Stimulated activated naive CD4-positive, alpha-beta T cell (primary cell): ENCODE data around the gene PTPN5.
"Not testable (repeated sequence)": the region's sequence is repeated elsewhere in the genome, so short reads cannot be mapped to it uniquely, and the experiment has no call there.

ENCODE experiments used
- DNase-seq, 6 experiments: peaks; one replicate each; lab custom pipeline; 2025; lab: John Stamatoyannopoulos, UW

The PTPN5 gene

DNA sequence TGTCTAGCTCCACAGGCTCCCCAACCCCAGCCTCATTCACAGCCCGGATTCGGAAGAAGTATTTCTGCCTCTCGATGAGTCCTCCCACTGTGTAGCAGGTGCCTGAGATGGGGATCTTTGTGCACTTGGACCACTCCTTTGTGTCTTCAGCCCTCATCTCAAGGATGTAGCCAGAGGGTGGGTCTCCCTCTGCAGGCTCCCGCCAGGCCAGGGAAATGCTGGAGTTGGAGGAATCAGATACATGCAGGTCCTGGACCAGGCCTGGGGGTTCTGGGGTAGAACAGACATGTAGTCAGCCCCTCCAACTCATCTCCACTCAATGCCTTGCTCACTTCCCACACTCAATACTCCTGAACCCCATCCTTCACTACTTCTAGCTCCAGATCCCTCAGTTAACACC lies 82.2 kb downstream of the PTPN5 start:
- DNase-seq = no peak

DNA sequence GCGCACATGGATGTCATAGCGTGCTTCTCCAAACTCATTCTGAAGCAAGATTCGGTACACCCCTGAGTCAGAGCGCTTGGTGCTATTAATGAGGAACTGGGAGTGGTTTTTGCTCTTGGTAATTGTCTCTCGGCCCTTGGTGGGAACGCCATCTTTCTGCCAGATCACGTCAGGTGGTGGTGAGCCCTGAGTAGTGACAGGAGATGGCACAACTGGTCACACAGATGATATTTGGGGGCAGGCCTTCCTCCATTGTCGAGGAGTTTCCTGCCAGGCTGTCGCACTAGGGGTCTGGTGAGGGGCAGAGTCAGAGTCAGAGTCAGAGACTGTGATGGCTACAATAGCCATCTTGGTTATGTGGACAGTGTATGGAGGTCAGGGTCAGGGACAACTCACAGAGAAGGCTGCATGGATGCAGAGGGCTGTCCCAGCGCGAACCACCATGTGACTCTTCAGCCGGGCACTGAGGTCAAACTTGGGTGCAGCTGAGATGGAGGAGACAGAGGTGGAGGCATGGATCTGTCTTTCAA lies 83.7 kb downstream of the PTPN5 start:
- no peak for DNase-seq

DNA sequence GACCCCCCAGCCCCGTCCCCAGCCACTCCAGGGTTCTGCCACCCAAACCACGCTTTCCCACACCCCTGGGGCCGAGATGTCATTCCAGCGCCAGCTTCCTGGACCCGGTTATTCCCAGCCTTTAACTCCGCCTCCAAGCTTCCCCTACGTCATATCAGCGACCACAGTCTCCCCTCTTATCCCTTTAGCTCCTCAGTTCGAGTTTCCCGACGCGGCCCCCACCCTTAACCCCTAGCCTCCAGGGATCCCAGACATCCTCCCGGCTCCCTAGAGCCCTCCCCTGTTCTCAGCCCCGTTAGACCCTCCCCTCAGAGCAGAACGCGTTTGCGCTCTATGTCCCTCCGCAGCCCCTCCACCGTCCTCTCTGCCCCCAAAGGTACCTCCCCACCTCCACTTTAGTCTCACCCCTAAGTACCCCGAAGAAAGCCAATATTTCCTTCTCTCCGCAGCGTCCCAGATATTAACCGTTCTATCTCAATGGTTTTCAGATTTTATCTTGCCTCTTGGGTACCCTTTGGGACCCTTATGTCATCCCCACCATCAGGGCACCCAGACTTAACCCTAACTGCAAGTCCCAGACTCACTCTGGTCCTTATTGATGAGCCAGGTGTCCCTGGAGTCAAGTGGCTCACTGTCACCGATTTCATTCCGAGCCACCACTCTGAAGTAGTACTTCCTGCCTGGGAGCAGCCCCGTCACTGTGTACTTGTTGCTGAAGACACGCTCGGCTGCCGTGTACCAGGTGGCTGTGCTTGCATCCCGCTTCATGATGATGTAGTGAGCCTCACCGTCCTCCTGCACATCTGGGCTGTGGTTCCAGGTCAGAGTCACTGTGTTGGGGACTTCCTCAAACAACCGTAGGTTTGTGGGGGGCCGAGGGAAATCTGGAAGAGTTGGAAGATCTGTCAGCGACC lies 85.0 kb downstream of the PTPN5 start:
- peak; percentile 18 to 66 (median 52) for DNase-seq

DNA sequence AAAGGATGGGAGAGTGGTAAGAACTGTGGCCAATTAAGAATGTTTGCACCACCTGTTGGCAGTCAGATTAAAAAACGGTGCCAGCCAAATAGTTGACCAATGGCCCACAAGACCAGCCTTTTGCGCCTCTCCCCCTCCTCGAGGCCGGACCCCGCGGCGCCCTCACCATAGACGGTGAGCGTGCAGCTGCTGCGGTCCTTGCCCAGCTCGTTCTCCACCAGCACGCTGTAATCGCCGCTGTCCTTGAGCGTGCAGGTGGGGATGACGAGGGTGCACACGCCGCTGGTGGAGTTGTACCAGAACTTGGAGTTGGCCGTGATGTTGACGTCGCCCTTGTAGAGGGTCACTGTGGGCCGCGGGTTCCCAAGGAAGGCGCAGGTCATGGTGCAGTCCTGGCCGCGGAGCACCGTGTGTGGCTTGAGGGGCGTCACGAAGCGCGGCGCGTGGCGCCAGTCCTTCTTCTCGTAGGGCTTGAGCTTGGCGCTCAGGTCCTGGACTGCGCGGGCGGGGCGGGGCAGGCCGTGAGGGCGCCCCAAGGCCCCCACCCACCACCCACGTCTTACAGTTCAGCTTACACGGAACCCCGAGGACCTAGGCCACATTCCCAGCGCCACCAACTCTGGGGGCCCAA lies 85.8 kb downstream of the PTPN5 start:
- peak in 4 of 6 experiments; percentile 19 to 39 (median 34) for DNase-seq

DNA sequence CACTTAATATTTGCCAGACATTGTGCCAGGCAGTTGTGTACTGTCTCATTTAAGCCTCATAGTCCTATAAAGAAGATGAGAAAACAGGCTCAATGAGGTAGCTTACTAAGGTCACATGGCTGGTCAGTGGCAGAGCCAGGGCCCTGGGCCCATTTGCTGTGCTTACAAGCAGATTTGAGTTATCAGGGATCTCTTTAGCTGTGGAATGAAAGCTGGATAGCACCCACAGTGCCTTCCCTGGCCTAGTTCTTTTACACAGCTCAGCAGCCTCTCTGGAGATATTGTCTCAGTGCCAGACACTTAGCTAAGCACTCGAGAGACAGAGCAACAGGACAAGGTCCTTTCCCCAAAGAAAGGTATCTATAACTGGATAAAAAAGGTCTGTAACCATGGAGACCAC lies 86.9 kb downstream of the PTPN5 start:
- DNase-seq = no peak

DNA sequence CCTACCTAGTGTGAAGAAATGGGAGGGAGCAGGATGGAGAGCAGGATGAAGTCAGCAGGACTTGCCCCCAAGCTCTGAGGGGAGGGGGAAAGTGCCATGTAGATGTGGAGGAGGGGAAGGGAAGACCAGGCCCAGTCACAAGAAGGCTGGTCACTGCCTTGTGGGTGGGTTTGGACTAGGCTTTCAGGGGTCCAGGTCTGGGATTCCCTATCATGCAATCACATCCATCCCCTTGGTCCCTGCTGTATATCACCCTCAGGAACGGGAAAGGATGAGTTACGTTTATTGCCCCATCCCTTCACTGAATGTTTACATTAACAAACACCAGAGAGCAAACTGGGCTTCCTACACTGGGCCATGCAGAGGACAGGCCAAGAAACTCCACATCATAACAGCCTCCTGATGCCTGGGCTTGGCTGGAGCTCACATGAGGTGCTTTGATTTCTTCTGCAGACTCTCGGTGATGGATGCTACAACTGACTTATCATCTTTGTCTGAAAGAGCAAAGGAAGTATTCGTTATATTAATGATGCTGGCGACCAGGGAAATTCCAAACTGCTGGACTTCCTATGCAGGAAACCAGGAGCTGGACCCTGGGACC lies 87.5 kb downstream of the PTPN5 start:
- DNase-seq = no peak

DNA sequence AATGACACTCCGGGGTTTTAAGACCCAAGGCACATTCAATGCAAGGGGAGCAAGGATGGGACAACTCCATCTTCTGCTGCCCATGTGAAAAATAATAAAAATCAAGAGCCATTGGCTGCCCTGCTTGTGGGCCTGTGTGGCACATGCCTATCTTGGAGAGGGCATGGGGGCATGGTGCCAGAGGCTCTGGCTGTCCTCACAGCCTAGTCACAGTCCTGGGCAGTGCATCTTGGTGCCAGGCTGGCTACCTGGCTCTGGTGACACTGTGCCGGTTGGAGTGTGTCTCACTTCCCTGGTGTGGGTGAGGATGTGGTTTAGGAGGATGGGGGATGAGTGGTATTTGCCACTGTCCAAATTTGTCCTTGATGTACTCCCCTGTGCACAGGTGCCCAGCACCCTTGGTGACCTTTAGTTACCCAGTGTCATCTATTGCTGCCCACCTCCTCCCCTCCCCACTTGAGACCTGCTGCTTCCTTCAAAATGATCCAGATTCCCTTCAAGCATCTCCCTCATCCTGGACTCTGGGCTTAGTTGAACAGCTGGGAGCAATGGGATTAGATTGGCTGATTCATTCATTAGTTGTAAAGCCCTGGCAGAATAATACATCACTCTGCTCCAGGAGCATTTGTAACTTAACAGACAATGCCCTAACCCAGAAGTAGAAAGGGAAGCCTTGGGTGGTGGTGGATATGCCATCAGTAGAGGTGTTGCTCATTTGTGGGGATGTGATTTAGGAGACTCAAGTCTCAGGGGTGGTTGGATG lies 88.4 kb downstream of the PTPN5 start:
- DNase-seq = no peak

DNA sequence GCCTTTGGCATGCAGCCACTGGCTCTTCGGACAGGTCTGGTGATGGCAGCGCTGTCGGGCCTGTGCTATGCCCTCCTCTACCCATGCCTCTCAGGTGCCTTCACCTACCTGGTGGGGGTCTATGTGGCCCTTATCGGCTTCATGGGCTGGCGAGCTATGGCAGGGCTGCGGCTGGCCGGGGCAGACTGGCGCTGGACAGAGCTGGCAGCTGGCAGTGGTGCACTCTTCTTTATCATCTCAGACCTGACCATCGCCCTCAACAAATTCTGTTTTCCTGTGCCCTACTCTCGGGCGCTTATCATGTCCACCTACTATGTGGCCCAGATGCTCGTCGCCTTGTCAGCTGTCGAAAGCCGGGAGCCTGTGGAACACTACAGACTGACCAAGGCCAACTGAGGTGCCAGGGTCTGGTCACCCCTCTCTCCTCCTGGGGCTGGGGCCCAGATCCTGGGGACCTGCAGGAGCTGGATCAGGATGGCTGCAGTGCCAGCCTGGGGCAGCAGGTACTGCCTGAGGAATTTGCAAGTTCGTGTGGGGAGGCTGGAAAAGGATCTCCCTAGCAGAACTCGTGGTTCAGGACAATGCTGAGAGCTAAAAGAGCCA lies 89.9 kb downstream of the PTPN5 start:
- DNase-seq = no peak

DNA sequence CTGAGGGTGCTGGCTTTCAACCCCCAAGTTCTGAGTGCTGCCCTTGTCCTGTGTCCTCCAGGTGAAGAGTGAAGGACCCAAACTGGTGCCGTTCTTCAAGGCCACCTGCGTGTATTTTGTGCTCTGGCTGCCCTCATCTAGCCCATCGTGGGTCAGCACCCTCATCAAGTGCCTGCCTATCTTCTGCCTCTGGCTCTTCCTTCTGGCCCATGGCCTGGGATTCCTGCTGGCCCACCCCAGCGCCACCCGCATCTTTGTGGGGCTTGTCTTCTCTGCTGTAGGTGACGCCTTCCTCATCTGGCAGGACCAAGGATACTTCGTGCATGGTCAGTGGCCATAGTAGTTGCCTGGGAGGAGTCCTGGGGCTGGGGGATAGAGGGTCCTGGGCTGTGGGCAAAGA lies 90.7 kb downstream of the PTPN5 start:
- DNase-seq = no peak

DNA sequence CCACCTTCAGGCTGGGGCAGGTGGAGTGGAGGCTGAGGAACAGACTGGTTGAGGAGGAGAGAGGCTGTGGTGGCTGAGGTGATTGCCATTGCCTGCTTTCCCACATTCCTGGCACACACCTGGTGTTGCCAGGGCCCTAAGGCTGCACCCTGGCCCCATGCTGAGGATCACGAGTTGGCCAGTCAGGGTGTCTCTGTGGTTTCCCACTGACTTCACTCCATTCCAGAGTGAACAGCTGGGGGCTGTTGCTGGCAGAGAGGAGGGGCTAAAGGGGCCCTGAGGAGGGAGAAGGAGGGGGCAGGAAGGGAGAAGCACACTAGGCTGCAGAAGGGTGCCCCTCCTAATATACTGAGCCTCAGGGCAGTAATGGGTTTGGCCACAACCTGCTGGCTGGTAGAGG lies 91.2 kb downstream of the PTPN5 start:
- no peak for DNase-seq

DNA sequence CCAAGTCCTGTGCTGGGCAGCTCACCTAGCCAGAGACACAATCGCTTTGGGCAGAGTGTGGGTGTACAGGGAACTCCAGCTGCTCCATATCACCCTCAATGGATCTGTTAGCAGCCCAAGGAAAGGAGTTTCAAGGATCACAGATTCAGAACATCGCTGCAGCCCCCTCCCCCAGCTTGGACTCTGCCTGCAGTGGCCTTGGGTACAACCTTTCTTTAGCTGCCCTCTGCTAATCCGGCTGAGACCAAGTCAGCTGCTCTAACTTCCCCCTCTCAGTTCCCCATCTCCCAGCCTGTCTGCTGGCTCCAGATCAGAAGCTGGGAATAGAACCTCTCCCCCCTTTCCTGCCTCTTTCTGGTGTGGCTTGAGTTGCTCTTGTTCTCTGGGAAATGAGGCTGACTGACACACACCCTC lies 91.7 kb downstream of the PTPN5 start:
- DNase-seq = no peak

DNA sequence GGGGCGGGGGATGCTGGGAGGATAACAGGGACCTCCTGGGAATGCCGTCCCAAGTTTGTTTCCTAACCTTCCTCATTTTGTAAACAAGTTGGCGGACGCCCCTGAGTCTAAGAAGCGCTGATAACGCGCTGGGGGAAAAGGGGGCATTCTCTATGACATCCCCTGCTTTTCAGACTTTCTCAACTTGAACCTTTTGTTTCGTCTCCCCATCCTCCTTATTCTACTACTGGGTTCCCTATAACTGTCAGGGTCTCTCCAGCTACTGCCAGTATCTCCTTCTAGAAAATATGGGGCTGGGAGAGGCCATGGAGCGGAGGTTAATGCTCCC lies 92.4 kb downstream of the PTPN5 start:
- DNase-seq = peak in 1 of 6 experiments; percentile 47

DNA sequence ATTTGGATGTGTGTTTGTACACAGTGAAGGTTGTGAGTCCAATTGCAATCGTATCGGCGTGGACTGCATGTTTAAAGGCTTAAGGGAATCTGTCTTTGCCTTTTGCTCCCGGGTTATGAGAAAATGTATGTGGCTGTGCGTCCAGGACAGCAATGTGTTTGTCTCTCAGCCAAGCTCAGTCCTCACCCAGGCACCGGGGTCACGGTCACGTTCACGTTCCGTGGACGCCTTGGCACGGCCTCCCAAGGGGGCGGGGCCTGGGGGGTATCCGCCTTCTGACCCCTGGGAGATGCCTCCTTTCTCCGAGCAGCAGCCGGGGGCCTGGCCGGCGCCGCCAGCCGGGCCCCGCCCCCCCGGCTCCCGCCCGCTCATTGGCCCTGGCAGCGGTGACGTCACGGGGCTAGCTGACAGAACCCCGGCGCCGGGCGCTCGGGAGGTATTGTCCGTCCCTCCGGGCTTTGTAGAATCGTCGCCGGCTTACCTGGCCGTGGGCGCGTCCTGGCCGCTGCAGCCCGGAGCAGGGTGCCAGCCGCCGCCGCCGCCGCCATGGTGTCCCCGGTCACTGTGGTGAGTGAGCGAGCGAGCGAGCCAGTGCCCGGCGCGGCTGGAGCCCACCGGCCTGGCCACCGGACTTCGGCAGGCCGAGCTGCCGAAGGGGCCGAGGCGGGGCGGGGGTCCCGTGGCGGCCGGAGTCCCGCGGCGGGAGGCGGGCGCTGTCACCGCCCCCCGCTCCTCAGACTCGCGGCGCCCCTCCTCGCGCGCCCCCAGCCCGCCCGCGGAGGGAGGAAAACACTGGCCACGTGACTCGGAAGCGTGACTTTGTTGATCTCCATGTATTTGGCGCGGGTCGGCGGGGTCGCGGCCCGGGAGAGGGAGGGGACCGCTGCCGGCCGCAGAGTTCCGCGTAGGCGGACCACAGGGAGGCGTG lies 93.0 kb downstream of the PTPN5 start, which contains the start of gene TMEM86A:
TMEM86A (plus strand) TSS at position 439 of the 928 bp plus-strand sequence; CDS start at position 547, 108 bp downstream.
- peak; percentile 78 to 93 (median 86) for DNase-seq

DNA sequence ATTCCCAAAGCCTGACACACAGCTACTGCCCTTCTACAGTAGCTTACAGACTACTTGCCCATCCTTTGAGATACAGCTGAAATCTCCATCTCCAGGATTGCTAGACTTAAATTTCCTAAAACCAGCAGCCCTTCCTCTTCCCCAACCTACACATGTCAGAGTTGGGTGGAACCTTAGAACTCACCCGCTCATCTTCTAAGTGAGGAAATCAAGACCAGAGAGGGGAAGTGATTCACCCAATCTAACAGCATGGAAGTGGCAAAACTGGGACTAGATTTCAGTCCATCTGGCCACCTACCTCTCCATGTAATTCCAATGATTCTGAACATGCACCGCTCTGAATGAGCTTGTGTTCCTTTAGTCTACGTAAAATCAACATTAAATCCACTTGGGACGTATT lies 94.0 kb downstream of the PTPN5 start:
- no peak for DNase-seq

DNA sequence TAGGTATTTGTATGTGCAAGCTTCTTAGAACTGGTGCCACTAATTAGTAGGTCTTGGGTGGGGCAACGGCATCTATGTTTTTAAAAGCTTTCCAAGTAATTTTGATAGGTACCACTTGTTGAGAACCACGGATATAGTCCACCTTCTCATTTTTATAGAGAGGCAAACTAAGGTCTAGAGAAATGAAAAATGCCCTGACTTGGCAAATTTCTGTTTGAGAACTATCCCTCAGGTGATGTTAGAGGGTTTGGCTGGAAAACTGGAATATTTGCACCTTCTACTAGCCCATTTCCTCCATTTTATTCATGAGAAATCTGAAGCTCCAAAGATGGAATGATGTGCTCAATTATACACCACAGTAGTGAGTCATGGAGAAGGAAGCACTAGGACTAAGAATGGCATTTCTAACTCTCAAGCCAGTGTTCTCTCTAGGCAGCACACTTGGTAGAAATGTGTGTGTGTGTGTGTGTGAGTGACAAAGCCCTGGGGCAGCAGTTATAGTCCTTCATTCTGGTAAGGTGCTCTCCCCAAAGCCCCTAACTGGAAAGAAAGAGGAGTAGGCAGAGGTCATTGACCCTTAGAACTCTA lies 94.9 kb downstream of the PTPN5 start:
- DNase-seq = no peak

DNA sequence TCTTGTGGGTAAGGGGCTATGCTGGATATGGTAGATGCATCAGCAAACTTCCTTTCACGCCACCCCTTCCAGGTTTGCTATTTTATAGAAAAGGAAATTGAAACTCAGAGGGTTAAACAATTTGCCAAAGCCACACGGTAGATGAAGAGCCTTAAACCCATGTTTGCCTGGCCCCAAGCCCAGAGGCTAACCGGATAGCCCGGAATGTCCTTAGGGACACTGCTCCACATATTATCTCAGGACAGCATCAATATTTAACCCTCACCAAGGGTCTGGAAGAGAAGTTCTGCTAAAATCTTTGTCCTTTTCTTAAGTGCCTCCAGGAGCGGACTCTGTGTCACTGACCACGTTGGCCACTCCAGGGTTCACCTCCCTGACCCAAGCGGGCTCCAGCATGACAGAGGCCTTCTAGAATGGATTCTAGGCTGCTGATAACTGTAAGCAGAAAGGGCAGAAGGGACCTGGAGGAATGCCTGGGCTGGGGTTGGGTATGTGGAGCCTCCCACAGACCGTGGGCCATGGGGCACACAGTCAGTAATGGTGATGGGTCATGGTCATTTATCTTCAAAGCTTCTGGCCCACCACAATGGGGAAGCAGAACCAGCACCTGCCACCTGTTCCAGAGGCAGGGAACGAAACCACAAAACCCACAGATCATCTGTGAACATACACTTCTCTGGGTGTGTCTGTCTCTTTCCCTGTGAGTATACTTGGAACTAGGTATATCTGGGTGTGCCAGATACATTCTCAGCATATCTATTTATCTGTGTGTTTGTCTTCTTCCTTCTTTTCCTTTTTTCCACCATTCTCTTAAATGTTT lies 98.4 kb downstream of the PTPN5 start:
- DNase-seq = no peak

DNA sequence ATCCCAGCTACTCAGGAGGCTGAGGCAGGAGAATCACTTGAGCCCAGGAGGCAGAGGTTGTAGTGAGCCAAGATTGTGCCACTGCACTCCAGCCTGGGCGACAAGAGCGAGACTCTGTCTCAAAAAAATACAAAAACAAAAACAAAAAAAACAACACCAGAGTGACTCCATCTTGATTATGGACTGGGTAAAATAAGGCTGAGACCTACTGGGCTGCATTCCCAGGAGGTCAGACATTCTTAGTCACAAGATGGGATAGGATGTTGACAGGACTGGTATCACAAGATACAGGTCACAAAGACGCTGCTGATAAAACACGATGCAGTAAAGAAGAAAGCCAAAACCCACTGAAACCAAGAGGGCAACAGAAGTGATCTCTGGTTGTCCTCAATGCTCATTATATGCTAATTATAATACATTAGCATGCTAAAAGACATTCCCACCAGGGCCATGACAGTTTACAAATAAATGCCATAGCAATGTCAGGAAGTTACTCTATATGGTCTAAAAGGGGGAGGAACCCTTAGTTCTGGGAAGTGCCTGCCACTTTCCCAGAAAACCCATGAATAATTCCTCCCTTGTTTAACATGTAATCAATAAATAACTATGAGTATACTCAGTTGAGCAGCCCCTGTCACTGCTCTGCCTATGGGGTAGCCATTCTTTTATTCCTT lies 100.0 kb downstream of the PTPN5 start:
- DNase-seq = not testable (repeated sequence)

DNA sequence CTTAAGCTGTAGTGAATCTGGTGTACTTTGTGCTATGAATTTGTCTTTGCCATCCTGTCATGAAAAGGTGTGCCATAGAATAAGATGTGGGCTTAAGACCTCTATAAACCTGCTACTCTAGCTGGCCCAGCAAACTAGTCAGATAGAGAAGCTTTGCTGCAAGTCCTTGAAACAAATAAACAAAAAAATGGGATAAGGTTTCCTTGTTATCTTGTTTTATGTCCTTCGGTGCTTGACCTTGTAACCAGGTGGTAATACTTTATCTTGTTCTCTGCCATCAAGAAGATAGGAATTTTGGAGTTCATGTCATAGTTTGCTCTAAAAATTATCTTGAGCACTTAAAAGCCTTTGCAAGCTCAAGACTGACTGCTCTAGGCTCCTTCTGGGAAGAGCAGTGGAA lies 107.3 kb downstream of the PTPN5 start:
- no peak for DNase-seq

DNA sequence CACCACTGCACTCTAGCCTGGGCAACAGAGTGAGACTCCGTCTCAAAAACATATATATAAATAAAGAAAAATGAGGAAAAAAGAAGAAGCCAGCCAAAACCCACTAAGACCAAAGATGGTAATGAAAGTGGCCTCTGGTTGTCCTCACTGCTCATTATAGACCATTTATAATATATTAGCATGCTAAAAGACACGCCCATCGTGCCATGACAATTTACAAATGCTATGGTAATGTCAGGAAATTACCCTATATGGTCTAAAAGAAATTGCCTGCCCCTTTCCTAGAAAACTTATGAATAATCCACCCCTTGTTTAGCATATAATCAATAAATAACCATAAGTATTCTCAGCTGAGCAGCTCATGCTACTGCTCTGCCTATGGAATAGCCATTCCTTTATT lies 109.1 kb downstream of the PTPN5 start:
- no peak for DNase-seq
